DOHH2 (cell line): ENCODE measurements around the gene JAG2.

Experiments used
- H3F3A ChIP-seq: fragments of 200-600 bp; sonication (generic), shearing (Covaris generic); 2 replicates; pipeline ENCODE4 v1.6.0; 2016; ENCODE audit warnings: antibody characterized with exemption, mild to moderate bottlenecking; ENCODE audit not compliant: control insufficient read depth, insufficient read depth
- H3K27ac ChIP-seq: fragments of 200-600 bp; sonication (generic); 2 replicates; pipeline ENCODE4 v1.5.1; 2014; ENCODE audit warnings: low read depth, mild to moderate bottlenecking, low read length, moderate library complexity
- H3K27me3 ChIP-seq: fragments of 200-600 bp; sonication (generic); 2 replicates; pipeline ENCODE4 v1.6.1; 2014; ENCODE audit warnings: mild to moderate bottlenecking, low read length, mixed read lengths; ENCODE audit not compliant: control insufficient read depth
- H3K36me3 ChIP-seq: fragments of 200-600 bp; sonication (generic); 2 replicates; pipeline ENCODE4 v1.6.1; 2014; ENCODE audit warnings: mild to moderate bottlenecking, low read length, moderate library complexity, mixed read lengths; ENCODE audit not compliant: control insufficient read depth
- H3K4me1 ChIP-seq: fragments of 200-600 bp; sonication (generic); 2 replicates; pipeline ENCODE4 v1.6.1; 2014; ENCODE audit warnings: mild to moderate bottlenecking, low read length, mixed read lengths; ENCODE audit not compliant: control insufficient read depth
- H3K4me2 ChIP-seq: fragments of 200-600 bp; sonication (generic); 2 replicates; pipeline ENCODE4 v1.6.0; 2014; ENCODE audit warnings: mild to moderate bottlenecking, low read length, moderate library complexity
- H3K4me3 ChIP-seq: fragments of 200-600 bp; sonication (generic); 2 replicates; pipeline ENCODE4 v1.5.1; 2014; ENCODE audit warnings: mild to moderate bottlenecking, low read length, mixed read lengths
- H3K79me2 ChIP-seq: fragments of 200-600 bp; sonication (generic); 2 replicates; pipeline ENCODE4 v1.6.1; 2014; ENCODE audit warnings: mild to moderate bottlenecking, low read length, mixed read lengths; ENCODE audit not compliant: control insufficient read depth
- H3K9me2 ChIP-seq: fragments of 200-600 bp; sonication (generic); replicated peaks from 2 replicates; pipeline ENCODE4 v1.6.1; 2014; ENCODE audit warnings: mild to moderate bottlenecking, low read length, mixed read lengths; ENCODE audit not compliant: control insufficient read depth
- H3K9me3 ChIP-seq: fragments of 200-600 bp; sonication (generic); 2 replicates; pipeline ENCODE4 v1.6.1; 2014; ENCODE audit warnings: antibody characterized with exemption, low read length, mixed read lengths; ENCODE audit not compliant: control insufficient read depth, insufficient read depth
- H4K20me1 ChIP-seq: fragments of 200-600 bp; sonication (generic); 2 replicates; pipeline ENCODE4 v1.6.0; 2014; ENCODE audit warnings: low read depth, mild to moderate bottlenecking, antibody characterized with exemption, low read length, moderate library complexity; ENCODE audit not compliant: control insufficient read depth, insufficient read depth
- EZH2phosphoT487 ChIP-seq: fragments of 200-600 bp; sonication (generic); IDR thresholded peaks from 2 replicates; pipeline ENCODE4 v1.6.1; 2017; ENCODE audit warnings: borderline replicate concordance, mild to moderate bottlenecking, antibody characterized with exemption, low read length, moderate library complexity, mixed read lengths
- TF ChIP-seq, protein P1 (sequence below): fragments of 200-600 bp; sonication (generic); IDR thresholded peaks from one replicate; pipeline ENCODE4 v1.5.1; 2014; ENCODE audit warnings: antibody characterized with exemption, mild to moderate bottlenecking, low read depth, low read length; ENCODE audit not compliant: poor library complexity, severe bottlenecking

The JAG2 gene

DNA sequence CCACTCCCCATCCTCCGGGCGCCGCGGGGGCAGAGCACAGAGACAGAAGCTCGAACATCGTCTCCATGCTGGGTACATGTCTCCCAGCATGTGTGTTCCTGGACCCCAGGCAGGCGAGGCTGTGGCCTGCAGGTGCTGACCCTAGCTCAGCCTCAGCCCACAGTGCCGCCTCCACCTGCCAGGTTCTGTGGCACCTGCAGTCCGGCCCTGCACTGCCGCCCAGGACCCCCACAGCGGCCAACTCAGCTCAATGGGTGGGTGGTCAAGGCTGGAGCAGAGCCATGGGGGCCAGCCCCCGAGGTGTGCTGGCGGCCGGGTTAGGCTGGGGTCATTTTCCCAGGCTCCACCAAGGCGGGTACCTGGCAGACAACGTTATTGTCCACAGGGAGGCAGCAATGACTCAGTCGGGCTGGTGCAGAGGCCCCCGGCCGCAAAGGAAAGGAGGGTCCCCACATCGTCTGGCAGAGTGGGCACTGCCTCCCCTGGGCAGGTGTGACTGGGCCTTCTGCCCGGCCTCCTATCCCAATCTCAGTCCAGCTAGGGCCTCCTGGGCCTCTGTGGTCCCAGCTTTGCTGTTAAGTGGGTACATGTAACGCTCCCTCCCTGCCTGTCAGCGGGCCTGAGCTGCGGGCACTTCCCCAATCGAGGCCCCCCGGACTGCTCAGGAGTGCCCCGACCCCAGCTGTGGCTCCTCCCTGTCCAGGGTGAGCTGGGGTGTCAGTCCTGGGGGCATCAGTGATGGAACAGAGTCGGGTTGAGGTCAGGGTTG is 32.8 kb upstream of the JAG2 start:
- Histone ChIP-seq H3K79me2 (no peaks in the 10 kb centered on the region), H3K9me3 (no peaks in the 10 kb centered on the region), H4K20me1 (no peaks in the 10 kb centered on the region; the same call in none of the 2 replicates), H3K27me3 (peaks cover 50% of the 10 kb centered on the region), H3K4me1 (no peaks in the 10 kb centered on the region), H3F3A (no peaks in the 10 kb centered on the region), H3K9me2 (no peaks in the 10 kb centered on the region), H3K36me3 (no peaks in the 10 kb centered on the region), H3K27ac (no peak overlapping the region), H3K4me2 (no peak overlapping the region), H3K4me3 (no peak overlapping the region)
- no peak for TF ChIP-seq EZH2phosphoT487
- TF ChIP-seq, protein P1, sequence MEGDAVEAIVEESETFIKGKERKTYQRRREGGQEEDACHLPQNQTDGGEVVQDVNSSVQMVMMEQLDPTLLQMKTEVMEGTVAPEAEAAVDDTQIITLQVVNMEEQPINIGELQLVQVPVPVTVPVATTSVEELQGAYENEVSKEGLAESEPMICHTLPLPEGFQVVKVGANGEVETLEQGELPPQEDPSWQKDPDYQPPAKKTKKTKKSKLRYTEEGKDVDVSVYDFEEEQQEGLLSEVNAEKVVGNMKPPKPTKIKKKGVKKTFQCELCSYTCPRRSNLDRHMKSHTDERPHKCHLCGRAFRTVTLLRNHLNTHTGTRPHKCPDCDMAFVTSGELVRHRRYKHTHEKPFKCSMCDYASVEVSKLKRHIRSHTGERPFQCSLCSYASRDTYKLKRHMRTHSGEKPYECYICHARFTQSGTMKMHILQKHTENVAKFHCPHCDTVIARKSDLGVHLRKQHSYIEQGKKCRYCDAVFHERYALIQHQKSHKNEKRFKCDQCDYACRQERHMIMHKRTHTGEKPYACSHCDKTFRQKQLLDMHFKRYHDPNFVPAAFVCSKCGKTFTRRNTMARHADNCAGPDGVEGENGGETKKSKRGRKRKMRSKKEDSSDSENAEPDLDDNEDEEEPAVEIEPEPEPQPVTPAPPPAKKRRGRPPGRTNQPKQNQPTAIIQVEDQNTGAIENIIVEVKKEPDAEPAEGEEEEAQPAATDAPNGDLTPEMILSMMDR: peak; percentile 22

DNA sequence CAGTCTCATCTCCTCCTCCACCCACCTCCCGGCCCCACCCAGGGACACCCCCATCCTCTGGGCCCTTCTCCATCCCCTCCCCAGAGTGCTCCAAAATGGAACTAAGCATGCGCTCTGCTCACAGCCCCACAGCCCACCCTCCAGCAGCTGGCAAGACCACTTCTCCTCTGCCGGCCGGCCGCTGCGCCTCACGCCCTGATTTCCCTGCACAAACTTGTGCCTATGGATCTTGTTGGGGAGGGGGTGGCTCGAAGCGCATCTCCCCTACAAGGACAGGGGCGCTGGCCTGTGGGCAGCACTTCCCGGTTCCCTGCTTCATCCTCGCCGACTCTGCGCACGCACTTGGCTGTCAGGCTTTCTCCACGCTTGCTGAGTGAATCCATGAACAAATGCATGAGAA is 32.1 kb upstream of the JAG2 start:
- no peaks in the 10 kb centered on the region for H3F3A ChIP-seq
- no peaks in the 10 kb centered on the region for H3K9me2 ChIP-seq
- H3K79me2 ChIP-seq: no peaks in the 10 kb centered on the region
- no peaks in the 10 kb centered on the region for H3K36me3 ChIP-seq
- no peaks in the 10 kb centered on the region; the same call in none of the 2 replicates for H4K20me1 ChIP-seq
- TF ChIP-seq EZH2phosphoT487: no peak
- TF ChIP-seq, protein P1: no peak
- no peaks in the 10 kb centered on the region for H3K9me3 ChIP-seq
- H3K27ac ChIP-seq: no peak overlapping the region
- H3K4me3 ChIP-seq: no peak overlapping the region
- peaks cover 57% of the 10 kb centered on the region for H3K27me3 ChIP-seq
- H3K4me2 ChIP-seq: no peak overlapping the region
- peaks cover 3% of the 10 kb centered on the region for H3K4me1 ChIP-seq

DNA sequence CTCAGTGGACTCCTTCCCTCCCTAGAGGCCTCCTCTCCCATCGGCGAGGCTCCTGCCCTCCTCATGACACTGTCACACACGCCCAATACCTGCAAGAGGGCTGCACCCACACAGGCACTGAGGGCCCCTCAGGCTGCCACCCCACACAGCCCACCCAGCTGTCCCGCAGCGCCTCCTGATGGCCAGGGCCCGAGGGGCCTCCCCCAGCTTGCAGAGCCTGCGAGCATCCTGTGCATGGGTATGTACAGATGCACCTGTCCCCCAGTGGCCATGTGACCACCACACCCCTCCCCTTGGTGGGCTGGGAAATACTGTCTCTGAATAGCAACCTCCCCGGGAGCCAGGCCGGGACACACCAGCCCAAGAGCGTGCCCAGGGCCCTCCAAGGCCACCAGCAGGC is 31.5 kb upstream of the JAG2 start:
- H3K36me3 ChIP-seq: no peaks in the 10 kb centered on the region
- H3K9me2 ChIP-seq: no peaks in the 10 kb centered on the region
- no peaks in the 10 kb centered on the region; the same call in none of the 2 replicates for H4K20me1 ChIP-seq
- no peaks in the 10 kb centered on the region for H3F3A ChIP-seq
- H3K79me2 ChIP-seq: no peaks in the 10 kb centered on the region
- TF ChIP-seq EZH2phosphoT487: no peak
- TF ChIP-seq, protein P1: peak; percentile 63
- no peak overlapping the region for H3K27ac ChIP-seq
- H3K4me2 ChIP-seq: no peak overlapping the region
- H3K27me3 ChIP-seq: peaks cover 60% of the 10 kb centered on the region
- peaks cover 9% of the 10 kb centered on the region for H3K4me1 ChIP-seq
- H3K4me3 ChIP-seq: no peak overlapping the region
- no peaks in the 10 kb centered on the region for H3K9me3 ChIP-seq
